HG03378 (cell line): Measurements from ENCODE around the gene KDM2A.
A peak's percentile ranks its signal among the peaks of the same experiment; 100 is the strongest.

Experiments
- ATAC-seq: cut with Tn5 transposase; IDR thresholded peaks from one replicate; pipeline ENCODE4 v1.9.1; 2021; ENCODE audit warnings: mild to moderate bottlenecking, moderate library complexity; ENCODE audit not compliant: unreplicated experiment

Gene KDM2A

GRCh38 chr11:67282876-67283371, 163.9 kb downstream of the KDM2A start:
- no peak for ATAC-seq

- ATAC-seq, result no peak
Observed at GRCh38 chr11:67283481-67283963, 164.5 kb downstream of the KDM2A start.

- ATAC-seq, result no peak
Observed at GRCh38 chr11:67284811-67285540, 165.9 kb downstream of the KDM2A start.

GRCh38 chr11:67285541-67286498, 166.8 kb downstream of the KDM2A start:
- no peak for ATAC-seq

GRCh38 chr11:67286621-67287333, 167.7 kb downstream of the KDM2A start:
- no peak for ATAC-seq

- ATAC-seq, result no peak
Observed at GRCh38 chr11:67287355-67288197, 168.5 kb downstream of the KDM2A start.

GRCh38 chr11:67288198-67288451, 169.1 kb downstream of the KDM2A start:
- ATAC-seq, result no peak

GRCh38 chr11:67288452-67289225, 169.6 kb downstream of the KDM2A start:
- peak; percentile 43 for ATAC-seq

GRCh38 chr11:67289226-67289650, 170.2 kb downstream of the KDM2A start, which contains the start of gene ANKRD13D:
ANKRD13D (plus strand) TSS chr11:67289303; CDS start chr11:67289461, 158 bp downstream.
- peak; percentile 20 for ATAC-seq

- no peak for ATAC-seq
Observed at GRCh38 chr11:67289651-67290479, 170.8 kb downstream of the KDM2A start.

GRCh38 chr11:67290801-67291200, 171.7 kb downstream of the KDM2A start:
- ATAC-seq, result no peak

GRCh38 chr11:67291481-67292381, 172.7 kb downstream of the KDM2A start:
- ATAC-seq, result no peak

- ATAC-seq, result no peak
Observed at GRCh38 chr11:67292671-67293070, 173.6 kb downstream of the KDM2A start.

GRCh38 chr11:67293090-67293489, 174.0 kb downstream of the KDM2A start:
- ATAC-seq, result no peak

- ATAC-seq, result no peak
Observed at GRCh38 chr11:67295846-67296245, 176.8 kb downstream of the KDM2A start.

GRCh38 chr11:67298786-67299185, 179.7 kb downstream of the KDM2A start:
- no peak for ATAC-seq

GRCh38 chr11:67299471-67300191, 180.6 kb downstream of the KDM2A start:
- no peak for ATAC-seq
